ENCODE results near the gene NOTCH3.
A peak's percentile ranks its signal among the peaks of the same experiment; 100 is the strongest.

NOTCH3 gene

DNA sequence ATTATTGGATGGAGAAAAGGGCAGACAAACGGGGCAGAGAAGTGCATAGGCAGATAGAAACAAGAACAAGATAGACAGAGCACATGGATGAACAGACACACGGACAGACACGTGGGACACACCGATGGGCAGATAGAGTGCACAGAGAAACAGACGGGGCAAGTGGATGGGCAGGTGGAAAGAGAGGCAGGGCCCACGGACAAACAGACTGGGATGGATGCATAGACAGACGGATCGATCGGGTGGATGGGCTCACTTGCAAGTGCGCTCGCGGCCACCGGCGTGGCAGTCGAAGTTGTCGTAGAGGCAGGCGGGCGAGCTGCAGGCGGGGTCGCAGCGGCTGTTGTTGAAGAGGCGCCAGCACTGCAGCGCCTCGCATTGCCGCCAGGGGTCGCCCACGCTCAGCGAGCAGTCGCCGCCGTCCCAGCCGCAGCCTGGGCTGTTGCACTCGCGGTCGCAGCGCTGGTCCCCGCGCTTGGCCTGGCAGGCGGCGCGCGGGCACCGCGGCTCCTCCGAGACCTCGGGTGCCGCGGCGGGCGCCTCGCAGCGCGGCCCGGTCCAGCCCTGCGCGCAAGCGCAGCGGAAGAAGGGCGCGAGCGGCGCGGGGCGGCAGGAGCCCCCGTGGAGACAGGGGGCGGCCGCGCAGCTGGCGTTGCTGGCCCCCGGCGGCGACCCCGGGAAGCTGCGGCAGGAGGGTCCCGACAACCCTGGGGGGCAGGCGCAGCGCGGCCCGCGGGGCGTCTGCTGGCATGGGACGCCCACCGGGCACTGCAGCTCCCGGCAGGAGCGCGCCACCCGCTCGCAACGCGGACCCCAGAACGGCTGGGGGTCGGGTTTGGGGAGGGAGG, 23.3 kb downstream of the NOTCH3 start:
- peak; percentile 65 for DNase-seq
- in situ Hi-C loops (cut with HindIII; ENCODE audit: low pct_ligation_motif_present, low pct_unique_long_range_greater_than_20kb, low sequenced_read_pairs) = no loop called here

DNA sequence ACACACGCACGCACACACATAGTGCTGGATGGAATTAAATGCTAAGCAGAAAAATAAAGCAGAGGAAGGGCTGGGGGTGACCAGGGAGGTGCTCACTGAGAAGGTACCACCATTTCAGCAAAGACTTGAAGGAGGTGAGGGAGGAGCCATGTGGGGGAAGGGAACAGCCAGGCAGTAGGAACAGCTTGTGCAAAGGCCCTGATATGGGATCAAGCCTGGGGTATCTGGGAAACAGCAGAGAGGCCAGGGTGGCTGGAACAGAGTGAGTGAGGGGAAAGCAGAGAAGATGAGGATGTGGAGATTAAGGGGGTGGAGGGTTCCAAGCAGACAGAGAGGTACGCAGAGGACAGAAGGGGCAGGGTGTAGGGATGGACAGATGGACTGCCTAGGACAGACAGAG, 25.2 kb downstream of the NOTCH3 start:
- DNase-seq = no peak
- in situ Hi-C loops (cut with HindIII; ENCODE audit: low pct_ligation_motif_present, low pct_unique_long_range_greater_than_20kb, low sequenced_read_pairs) = no loop called here

DNA sequence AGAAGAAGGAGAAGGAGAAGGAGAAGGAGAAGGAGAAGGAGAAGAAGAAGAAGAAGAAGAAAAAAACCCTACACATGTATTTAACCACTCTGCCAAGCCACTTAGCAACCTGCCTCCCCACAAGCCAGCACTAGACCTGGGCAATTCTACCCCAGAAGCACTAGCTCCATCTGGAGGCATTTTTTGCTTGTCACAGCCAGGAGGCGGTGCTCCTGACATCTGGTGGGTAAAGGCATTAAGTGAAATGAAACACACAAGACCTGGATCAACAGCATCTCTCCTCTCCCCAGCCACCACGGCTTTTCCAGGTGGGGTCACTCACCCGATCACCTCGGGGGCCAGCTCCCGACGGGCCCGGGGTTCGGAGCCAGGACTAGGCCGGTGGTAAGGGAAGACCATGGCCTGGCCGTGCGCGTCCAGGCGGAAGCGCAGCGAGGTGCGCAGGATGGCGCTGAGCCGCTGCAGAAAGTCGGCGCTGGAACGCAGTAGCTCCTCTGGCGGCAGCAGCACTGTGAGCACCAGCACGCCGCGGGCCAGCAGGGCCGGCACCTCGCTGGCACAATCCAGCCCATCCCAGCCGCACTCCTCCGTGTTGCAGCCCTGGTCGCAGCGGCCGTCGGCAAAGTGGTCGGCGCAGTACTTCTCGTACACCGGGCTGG, 26.9 kb downstream of the NOTCH3 start:
- DNase-seq = peak; percentile 30
- in situ Hi-C loops (cut with HindIII; ENCODE audit: low pct_ligation_motif_present, low pct_unique_long_range_greater_than_20kb, low sequenced_read_pairs) = no loop called here

DNA sequence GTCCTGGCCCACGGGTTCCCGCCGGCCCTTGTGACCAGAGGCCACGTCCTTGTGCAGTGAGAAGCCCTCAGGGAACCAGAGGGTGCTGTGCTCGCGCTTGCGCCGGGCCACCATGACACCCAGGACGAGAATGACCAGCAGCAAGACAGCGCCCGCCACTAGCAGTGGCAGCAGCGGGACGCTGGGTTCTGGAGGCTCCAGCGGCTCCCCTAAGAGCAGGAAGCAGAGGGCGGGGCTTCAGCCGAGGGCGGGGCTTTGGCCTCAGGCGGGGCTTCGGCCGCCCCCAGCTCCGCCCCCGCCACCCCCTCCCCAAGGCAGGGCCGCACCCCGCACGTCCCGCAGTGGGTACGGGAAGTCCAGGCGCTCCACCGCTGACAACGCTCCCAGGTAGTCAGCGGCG, 30.4 kb downstream of the NOTCH3 start:
- no peak for DNase-seq
- in situ Hi-C loops (cut with HindIII; ENCODE audit: low pct_ligation_motif_present, low pct_unique_long_range_greater_than_20kb, low sequenced_read_pairs) = no loop called here

DNA sequence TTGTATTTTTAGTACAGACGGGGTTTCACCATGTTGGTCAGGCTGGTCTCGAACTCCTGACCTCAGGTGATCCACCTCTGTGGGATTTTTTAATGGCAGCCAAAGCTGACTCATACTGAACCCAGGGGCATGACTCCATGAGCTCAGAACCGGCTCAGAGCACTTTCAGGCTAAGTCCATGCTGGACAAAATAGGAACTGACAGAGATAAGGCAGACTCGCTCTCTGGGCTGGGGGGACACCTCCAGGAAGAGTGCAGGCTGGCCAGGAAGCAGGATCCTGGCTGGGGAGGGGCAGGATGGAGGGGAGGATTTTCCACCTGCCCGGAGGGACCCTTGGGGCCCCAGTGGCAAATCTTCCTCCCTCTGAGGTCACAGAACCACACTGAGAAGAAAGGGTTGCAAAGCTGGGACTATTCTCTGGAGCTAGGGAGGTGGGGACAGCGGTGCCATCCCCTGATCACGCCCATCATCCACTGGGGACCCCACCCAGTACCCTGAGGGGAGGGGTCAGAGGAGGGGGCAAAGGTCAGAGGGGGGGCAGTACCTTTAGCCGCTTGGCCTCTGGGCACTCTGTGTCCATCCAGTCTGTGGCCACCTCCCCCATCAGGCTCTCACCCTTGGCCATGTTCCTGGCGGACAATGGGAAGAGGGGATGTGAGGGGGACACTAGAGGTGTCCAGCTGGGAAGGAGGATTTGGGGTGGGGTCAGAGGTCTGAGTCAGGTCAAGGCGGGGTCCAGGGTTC, 31.1 kb downstream of the NOTCH3 start:
- in situ Hi-C loops (cut with HindIII; ENCODE audit: low pct_ligation_motif_present, low pct_unique_long_range_greater_than_20kb, low sequenced_read_pairs) = no loop called here
- no peak for DNase-seq

DNA sequence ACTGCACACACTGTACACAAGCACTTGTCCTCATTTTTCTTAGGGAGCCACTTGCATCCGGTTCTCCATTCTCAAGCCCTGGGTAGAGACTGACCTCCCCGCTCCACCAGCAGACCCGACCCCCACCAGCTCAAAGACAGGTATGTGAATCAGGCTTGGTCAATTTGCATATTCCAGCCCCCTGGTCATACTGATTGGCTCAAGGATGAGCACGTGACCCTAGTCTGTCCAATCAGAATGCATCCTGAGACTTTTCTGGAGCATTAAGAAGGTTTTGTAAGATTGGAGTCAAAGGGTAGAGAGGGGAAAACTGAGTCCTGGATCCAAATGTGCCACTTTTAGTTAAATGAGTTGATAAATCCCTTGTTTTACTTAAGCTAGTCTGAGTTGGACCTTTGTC, 34.1 kb downstream of the NOTCH3 start:
- DNase-seq = no peak
- in situ Hi-C loops (cut with HindIII; ENCODE audit: low pct_ligation_motif_present, low pct_unique_long_range_greater_than_20kb, low sequenced_read_pairs) = no loop called here

DNA sequence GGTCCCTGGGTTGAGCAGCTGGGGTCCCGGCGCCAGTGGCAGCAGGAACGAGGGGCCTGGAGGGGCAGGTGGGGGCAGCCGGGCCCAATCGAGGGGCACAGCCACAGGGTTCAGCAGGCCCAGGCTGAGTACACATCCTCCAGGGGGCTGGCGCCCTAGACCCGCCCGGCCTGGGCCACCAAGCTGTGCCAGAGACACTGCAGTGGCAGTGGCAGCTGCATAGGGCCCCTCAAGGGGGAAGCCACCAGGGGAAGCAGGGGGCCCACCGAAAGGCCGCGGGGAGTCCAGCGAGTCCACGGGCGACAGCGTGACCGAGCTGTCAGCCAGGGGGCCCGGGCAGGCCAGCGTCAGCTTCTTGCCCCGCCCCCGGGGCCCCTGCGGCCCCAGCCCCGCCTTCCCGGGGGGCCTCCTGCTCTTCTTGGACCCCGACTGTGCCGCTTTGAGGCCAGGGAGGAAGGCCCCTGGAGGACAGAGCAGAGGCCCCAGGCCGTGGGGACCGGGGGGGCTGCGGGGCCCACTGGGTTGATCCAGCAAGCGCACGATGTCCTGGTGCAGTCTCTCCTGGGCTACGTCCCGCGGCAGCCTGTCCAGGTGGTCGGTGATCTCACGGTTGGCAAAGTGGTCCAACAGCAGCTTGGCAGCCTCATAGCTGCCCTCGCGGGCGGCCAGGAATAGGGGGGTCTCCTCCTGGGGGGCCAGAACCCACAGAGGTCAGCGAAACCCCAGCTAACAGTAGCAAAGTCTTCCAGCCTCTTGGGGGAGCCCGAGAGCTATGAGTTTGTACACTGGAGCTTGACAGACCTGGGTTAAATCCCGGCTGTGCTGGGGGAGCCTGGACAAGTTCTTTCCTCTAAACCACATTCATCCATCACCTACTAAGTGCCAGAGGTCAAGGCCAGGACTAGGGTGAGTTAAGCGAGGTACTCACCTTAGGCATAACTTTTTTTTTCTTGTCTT, 39.5 kb downstream of the NOTCH3 start:
- in situ Hi-C loops (cut with HindIII; ENCODE audit: low pct_ligation_motif_present, low pct_unique_long_range_greater_than_20kb, low sequenced_read_pairs) = no loop called here
- DNase-seq = peak; percentile 38

DNA sequence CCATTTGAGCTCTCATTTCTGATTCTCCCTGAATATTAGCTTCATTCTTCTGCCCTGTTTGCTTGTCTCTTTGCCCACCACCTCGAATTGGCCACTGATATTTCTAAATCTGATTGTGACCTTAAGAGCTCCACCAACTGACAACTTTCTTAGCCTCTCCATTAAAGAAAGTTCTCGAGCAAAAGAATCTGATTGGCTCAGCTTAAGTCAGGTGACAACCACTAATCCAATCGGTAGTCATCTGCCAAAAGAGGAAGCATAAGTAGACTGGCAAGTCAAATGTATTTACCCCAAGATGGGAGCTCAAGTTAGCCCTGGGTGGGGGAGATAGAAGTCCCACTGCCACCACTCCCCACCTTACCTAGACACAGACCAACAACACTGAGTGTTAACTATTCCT, 41.5 kb downstream of the NOTCH3 start:
- in situ Hi-C loops (cut with HindIII; ENCODE audit: low pct_ligation_motif_present, low pct_unique_long_range_greater_than_20kb, low sequenced_read_pairs) = no loop called here
- DNase-seq = peak; percentile 10

DNA sequence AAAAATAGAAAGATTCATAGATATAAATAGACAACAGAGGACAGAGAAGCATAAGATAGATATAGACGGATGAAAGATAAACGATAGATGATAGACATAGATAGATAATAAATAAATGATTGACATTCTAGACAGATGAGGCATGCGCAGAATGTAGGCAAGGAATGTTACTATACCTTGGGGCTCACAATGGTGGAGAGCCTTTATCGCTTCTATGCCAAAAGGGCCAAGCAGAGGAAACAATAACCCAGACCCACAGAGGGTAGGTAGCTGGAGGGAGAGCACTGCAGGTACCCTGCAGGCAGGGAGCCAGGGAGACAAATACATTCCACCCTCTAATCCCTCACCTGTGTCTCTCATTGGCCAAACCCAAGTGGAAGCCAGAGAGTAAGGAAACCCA, 44.4 kb downstream of the NOTCH3 start:
- DNase-seq = no peak
- in situ Hi-C loops (cut with HindIII; ENCODE audit: low pct_ligation_motif_present, low pct_unique_long_range_greater_than_20kb, low sequenced_read_pairs) = no loop called here

DNA sequence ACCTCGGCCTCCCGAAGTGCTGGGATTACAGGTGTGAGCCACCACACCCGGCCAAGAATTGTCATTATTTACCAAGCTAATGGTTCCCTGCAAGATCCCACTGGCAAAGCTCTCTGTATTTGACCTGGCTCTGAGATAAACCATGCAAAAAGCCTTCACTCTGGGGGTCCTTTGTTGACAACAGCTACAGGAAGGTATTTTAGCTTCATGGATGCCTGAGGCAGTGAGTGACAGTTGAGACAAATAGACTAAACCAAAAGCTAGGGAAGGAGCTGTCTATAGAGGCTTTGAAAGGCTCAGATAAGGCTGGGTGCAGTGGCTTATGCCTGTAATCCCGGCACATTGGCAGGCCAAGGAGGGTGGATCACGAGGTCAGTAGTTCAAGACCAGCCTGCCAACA, 45.5 kb downstream of the NOTCH3 start:
- in situ Hi-C loops (cut with HindIII; ENCODE audit: low pct_ligation_motif_present, low pct_unique_long_range_greater_than_20kb, low sequenced_read_pairs) = no loop called here
- DNase-seq = no peak

DNA sequence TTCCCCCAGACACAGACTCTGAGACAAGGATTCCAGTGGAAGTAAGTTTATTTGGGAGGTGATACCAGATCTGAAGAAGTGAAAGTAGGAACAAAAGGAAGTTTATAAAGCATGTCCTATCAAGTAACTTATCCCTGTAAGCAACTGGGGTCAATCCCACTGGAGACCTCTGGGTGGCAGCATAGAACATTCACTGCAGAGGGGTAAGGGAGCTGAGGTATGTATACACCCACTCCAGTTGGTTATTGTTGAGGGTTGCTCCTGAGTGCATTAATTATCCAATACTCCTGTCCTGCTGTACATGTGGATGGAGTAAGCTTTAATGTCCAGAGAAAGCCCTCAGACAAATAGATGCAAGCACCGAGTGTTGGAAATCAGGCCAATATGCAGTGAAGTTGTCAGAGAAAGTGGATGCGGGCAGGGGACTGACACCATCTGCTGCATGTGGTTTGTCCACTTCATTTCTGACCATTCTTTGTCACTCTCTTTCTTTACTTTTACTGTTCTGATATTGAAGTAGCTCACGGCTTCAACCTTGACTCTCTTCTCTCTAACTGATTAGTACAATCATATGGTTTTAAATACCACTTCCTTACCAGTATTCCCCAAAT, 46.7 kb downstream of the NOTCH3 start:
- DNase-seq = peak; percentile 42
- in situ Hi-C loops (cut with HindIII; ENCODE audit: low pct_ligation_motif_present, low pct_unique_long_range_greater_than_20kb, low sequenced_read_pairs) = no loop called here

DNA sequence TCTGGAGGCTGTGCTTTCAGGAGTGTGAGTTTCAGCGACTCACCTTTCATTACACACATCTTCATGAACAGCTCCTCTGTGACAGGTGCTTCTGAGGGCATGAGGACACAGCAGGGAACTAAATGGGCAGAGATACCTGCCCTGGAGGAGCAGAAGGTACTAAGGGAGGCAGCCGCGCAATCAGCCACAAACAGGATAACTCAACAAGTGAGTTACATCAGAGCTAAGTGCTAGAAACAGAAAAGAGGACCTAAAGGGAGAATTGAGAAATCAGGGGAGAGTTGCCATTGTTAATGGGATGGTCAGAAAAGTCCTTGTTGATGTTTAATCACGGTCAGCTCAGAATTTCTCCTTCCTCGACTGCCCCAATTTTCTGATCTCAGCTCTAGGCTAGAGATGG, 51.1 kb downstream of the NOTCH3 start:
- in situ Hi-C loops (cut with HindIII; ENCODE audit: low pct_ligation_motif_present, low pct_unique_long_range_greater_than_20kb, low sequenced_read_pairs) = no loop called here

DNA sequence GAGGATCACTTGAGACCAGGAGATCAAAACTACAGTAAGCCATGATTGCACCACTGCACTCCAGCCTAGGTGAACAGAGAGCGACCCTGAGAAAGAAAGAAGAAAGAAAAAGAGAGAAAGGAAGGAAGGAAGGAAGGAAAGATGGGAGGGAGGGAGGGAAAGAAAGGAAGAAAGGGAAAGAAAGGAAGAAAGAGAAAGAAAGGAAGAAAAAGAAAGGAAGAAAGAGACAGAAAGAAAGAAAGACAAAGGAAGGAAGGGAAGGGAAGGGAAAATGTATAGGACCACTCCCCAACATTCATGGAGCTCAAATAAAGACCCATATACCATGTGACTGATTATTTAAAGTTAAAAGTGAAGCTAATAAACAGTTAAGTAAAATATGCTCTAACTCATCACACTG, 53.7 kb downstream of the NOTCH3 start:
- no peak for DNase-seq
- in situ Hi-C loops (cut with HindIII; ENCODE audit: low pct_ligation_motif_present, low pct_unique_long_range_greater_than_20kb, low sequenced_read_pairs) = no loop called here

More for the DNA sequence above, 51.1 kb downstream of the NOTCH3 start:
- DNase-seq = no peak

DNA sequence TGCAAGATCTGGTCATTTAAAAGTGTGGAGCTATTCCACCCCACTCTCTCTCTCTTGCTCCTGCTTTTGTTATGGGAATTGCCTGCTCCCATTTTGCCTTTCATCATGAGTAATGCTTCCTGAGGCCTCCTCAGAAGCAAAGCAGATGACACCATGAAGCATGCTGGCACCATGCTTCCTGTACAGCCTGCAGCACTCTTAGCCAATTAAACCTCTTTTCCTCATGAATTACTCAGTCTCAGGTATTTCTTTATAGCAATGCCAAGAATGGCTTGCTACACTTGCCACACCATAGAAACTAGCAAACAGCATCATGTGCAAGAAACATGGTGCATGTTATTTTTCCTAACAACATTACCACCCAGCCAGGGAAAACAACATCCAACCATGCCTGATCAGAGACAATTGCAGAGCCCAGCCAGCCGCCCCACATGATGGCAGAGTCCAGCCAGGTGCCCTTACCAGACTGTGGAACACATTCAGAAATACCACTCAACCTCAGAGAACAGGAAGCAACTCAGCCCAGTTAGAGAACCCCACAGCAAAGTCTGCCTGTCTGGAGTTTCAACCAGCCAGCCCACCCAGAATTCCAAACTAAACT, 56.6 kb downstream of the NOTCH3 start:
- no peak for DNase-seq
- in situ Hi-C loops (cut with HindIII; ENCODE audit: low pct_ligation_motif_present, low pct_unique_long_range_greater_than_20kb, low sequenced_read_pairs) = no loop called here

DNA sequence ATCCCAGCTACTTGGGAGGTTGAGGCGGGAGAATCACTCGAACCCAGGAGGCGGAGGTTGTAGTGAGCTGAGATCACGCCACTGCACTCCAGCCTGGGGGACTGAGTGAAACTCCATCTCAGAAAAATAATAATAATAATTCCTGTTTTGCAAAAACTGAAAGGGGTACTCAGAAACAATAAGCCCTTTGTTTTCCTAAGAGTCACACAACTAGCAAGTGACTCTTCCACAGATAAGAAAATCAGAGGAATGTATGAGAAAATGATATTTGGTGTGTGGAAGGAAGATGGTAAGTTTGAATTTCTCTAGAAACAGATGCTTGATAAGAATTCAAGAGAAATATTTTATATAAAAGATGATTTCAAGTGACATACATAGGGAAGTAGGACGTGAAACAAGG, 58.5 kb downstream of the NOTCH3 start:
- DNase-seq = no peak
- in situ Hi-C loops (cut with HindIII; ENCODE audit: low pct_ligation_motif_present, low pct_unique_long_range_greater_than_20kb, low sequenced_read_pairs) = no loop called here

DNA sequence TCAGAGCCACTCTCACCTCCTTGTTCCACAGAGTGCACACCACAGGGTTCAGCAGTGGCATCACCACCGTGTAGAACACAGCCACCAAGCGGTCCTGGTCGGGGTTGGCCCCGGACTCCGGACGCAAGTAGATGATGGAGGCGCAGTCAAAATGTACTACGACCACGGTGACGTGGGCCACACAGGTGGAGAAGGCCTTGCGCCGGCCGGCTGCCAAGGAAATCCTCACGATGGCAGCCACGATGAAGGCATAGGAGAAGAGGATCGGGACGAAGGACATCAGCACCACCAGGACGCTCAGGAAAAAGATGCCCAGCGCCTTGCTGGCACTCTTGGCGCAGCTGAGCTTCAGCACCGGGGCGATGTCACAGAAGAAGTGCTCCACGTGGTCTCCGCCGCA, 59.7 kb downstream of the NOTCH3 start:
- DNase-seq = no peak
- in situ Hi-C loops (cut with HindIII; ENCODE audit: low pct_ligation_motif_present, low pct_unique_long_range_greater_than_20kb, low sequenced_read_pairs) = no loop called here

DNA sequence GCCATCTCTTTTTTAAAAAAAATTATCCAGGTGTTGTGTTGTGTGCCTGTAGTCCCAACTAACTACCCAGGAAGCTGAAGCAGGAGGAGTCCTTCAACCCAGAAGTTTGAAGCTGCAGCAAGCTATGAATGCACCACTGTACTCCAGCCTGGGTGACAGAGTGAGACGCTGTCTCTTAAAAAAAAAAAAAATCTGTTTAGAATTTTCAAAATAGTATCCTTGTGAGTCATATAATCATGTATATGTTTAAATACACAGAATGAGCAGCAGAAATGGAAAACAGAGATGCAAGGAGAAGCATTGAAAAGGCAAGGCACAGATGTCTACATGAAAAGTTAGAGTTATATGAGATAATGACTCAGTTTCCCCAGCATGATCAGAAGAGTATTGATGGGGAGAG, 62.4 kb downstream of the NOTCH3 start:
- in situ Hi-C loops (cut with HindIII; ENCODE audit: low pct_ligation_motif_present, low pct_unique_long_range_greater_than_20kb, low sequenced_read_pairs) = no loop called here
- no peak for DNase-seq

DNA sequence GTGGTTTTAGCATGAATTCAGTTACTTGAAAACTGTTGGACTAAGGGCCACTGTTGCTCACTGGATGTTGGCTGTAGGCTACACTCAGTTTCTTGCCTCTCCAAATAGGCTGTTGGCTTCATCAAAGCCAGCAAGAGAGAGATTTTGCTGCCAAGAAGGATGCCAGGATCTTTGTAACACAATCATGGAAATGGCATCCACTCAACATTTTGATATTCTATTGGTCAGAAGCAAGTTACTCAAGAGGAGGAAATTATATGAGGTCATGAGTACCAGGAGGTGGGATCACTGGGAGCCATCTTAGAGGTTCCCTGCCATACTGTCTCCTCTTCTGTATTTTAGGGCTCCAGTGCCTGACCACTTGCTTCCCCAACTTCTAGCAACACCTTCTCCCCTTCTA, 63.0 kb downstream of the NOTCH3 start:
- DNase-seq = no peak
- in situ Hi-C loops (cut with HindIII; ENCODE audit: low pct_ligation_motif_present, low pct_unique_long_range_greater_than_20kb, low sequenced_read_pairs) = no loop called here

All from ACHN (cell line).